ENCODE results near the gene TMEM97.
"Not testable (repeated sequence)": the region's sequence is repeated elsewhere in the genome, so short reads cannot be mapped to it uniquely, and the experiment has no call there.

The TMEM97 gene

DNA sequence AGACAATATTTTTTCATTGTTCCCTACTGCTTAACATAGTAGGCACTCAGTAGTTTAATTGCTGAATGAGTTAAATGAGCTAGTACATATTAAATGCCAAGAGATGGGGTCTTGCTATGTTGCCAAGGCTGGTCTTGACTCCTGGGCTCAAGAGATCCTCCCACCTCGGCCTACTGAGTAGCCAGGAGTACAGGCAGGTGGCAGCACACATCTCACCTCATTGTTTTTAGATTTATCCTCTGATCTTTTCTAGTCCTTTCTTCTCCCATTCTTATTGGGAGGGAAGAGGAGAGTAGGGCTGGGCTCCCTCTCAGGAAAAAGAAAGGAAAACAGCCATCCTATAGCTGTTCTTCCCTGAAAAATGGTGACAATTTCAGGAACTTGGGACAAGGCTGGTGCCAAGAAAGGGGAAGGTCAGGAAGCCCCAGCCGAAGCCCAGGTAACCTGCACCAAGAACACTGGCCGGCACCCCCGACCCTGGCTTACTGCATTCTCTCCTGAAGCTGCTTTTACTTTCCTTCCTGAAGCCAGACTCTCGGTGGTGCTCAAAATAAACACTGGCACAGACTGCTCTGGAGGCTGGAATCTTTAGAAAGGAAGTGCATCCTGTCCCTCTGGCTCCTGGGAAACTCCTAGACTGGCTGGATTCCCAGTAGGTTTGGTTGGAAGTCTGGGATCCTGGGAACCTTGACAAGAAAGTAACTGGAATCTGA is 19.2 kb downstream of the TMEM97 start:
- peak; percentile 75 for DNase-seq (ENCODE audit: low read depth)

DNA sequence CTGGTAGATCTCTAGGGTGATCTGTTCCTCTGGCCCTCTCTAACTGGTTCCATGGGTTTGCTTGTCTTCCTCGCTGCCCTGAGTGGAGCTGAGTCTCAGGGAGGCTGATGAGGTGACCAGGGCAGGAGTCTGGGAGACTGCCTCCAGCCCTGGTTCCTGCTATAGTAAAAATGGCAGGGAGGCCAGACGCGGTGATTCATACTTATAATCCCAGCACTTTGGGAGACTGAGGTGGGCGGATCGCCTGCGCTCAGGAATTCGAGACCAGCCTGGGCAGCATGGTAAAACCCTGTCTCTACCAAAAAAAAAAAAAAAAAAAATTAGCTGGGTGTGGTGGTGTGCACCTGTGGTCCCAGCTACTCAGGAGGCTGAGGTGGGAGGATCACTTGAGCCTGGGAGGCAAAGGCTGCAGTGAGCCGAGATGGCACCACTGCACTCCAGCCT is 19.8 kb downstream of the TMEM97 start:
- not testable (repeated sequence) for DNase-seq (ENCODE audit: low read depth)

- no peak for DNase-seq (ENCODE audit: low read depth)
These were observed 20.4 kb downstream of the TMEM97 start for GRCh38 chr17:28339431-28339830.

DNA sequence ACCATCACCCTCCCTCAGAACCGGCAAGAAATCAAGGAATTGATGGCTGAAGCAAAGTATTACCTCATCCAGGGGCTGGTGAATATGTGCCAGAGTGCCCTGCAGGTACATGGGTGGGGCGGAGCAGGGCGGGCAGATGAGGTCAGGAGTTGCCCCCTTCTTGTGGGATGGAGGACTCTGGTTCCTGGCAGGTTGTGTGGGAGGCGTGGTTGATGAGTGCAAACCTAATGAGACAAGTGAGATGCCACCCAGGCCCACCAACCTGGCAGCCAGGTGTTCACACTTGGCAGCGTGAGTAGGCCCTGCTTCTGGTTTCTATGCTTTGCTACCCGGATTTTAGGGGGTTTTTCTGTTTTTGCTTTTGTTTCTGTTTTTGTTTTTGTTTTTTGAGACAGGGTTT is 21.4 kb downstream of the TMEM97 start:
- no peak for DNase-seq (ENCODE audit: low read depth)

DNA sequence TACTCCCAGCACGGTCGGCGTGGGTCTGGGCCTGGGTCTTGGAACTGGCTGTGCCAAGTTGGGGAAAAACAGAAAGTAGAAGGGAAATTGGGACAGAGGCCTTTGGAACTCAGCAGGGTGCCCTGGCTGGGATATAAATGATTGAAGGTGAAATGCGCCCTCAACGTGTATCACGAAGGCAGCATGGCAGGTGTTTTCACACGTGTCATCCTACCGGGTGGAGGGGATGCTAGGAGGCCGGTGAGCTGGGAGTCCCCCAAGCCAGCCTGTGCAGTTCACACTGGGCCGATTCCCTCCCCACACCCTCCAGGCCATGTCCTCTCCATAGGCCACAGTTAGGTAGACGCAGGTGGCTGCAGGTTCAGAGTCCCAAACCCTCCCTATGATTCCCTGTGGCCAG is 22.5 kb downstream of the TMEM97 start:
- DNase-seq (ENCODE audit: low read depth), result no peak

- no peak for DNase-seq (ENCODE audit: low read depth)
These were observed 23.3 kb downstream of the TMEM97 start for GRCh38 chr17:28342313-28342712.

GRCh38 chr17:28343491-28343932 is 24.5 kb downstream of the TMEM97 start:
- DNase-seq (ENCODE audit: low read depth), result no peak

- DNase-seq (ENCODE audit: low read depth), result no peak
These were observed 25.0 kb downstream of the TMEM97 start for GRCh38 chr17:28344011-28344410.

- no peak for DNase-seq (ENCODE audit: low read depth)
These were observed 25.5 kb downstream of the TMEM97 start for GRCh38 chr17:28344435-28344901.

DNA sequence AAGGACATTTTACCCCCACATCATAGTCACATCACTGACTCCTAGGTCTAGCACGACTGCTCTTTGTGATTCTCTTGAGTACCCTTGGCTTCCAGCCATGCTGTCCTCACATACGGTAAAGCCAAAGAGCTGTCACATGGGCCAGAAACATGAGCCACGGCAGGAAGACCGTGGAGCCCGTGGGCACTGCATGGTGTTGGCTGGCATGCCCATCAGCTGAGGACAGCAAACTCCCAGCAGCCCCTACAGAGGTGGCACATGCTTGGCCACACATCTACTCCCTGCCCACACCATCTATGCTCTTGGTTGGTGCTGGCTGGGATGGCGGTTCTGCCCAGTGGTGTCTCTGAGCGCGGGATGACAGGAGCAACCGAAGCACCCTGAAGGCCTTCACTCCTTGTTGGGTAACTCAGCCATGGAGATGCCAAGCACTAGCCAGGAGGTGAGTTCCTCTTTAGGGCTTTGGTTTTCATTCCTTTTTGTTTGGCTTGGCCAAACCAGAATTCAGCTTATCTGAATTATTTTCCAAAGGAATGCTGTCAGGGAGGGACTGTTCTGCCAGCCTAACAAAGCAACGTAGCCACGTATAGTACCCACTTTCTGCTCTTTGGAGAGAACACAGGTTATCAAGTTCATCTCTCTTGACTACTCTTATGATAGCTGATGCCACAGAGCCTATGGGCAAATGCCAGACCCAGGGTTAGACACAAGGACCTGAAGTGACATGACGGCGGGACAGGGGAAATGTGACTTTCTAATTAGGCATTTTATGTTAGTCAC is 26.6 kb downstream of the TMEM97 start:
- no peak for DNase-seq (ENCODE audit: low read depth)

DNA sequence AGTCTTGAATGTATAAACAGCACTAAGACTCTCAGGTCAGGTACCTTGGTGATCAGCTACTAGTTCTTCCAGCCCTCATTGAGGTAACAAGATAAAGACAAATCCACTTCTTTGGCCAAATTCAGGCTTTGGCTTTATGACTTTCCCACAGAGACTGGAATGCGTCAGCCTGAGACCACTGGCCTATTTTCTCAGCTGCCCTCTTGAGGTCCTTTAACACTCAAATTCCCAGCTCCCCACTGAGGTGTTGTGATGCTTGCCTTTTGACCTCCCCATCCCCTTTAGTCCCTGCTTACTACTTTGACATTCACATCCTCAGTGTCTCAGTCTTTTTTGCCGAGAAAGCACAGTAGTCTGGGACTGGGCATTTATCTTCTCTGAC is 27.2 kb downstream of the TMEM97 start:
- no peak for DNase-seq (ENCODE audit: low read depth)

- DNase-seq (ENCODE audit: low read depth), result no peak
These were observed 27.8 kb downstream of the TMEM97 start for GRCh38 chr17:28346746-28347246.

DNA sequence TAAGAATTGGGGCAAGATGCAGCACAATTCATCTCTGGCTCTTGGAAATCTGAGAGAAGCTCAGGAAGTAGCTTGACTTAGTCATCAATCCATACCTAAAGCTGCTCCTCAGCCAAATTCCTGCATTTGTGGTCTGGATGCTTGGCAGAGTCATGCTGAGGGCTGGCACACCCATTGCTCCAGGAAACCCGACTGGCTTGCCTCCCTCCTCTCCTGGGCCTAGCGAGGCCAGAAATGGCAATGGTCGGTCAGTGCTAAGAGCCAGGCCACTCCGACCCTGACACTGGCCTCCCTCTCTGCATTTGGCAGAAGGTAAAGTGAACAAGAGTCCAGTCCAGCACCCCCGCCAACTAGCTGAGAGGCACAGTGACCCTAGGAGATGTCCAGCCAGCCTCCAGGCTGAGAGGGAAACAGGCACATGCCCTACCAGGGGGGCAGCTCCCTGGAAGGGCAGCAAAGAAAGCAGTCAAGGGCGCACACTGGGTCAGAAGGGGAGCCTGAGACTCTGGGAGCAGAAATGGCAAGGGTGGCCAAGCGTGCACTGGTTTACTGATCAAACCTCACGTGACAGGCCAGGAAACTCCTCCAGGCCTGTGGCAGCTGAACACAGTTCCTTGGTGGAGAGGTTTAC is 28.4 kb downstream of the TMEM97 start:
- DNase-seq (ENCODE audit: low read depth), result peak; percentile 97

DNA sequence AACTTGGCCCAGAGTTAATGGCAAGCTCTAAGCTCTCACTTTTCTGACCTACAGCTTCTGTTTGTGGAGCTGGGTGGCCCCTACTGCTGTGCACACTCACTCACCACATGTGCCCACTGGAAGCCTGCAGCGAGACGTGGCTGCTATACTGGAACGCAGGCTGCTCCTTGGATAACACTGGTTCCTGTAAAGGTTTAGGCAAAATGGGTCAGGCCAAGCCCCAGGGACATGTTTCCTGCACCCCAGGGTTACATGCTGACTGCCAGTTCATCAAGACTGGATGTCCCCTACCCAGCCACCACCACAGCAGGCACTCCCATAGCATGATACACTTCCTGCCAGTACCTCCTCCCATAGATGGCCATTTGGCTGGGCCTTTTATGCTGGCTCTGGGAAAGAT is 30.0 kb downstream of the TMEM97 start:
- no peak for DNase-seq (ENCODE audit: low read depth)

DNA sequence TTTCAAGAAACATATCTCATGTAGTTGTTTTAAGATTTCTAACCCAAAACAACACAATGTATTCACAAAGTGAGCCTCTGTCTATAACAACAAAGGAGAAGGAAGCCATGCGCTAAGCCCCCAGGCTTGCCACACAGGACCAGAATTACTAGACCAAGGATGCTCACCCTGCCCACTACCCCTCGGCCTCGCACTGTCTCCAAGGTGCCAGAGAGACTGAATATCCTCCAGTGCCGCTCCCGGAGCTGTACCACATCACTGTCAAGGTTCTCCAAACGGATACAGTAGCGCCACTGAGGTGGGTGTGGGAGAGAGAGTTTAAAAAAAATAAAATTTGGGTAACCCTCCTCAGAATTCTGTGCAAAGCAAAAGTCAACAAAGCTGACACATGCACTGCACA is 31.3 kb downstream of the TMEM97 start:
- DNase-seq (ENCODE audit: low read depth), result no peak

GRCh38 chr17:28357061-28357900 is 38.3 kb downstream of the TMEM97 start, which contains the start of gene POLDIP2:
POLDIP2 (minus strand) TSS chr17:28357527; CDS start chr17:28357448, 79 bp downstream.
- peak; percentile 97 for DNase-seq (ENCODE audit: low read depth)

- DNase-seq (ENCODE audit: low read depth), result no peak
These were observed 38.8 kb downstream of the TMEM97 start for GRCh38 chr17:28357901-28358197.

- DNase-seq (ENCODE audit: low read depth), result no peak
These were observed 44.2 kb downstream of the TMEM97 start for GRCh38 chr17:28363186-28363585.

GRCh38 chr17:28363776-28364650 is 45.0 kb downstream of the TMEM97 start:
- no peak for DNase-seq (ENCODE audit: low read depth)

- DNase-seq (ENCODE audit: low read depth), result no peak
These were observed 45.8 kb downstream of the TMEM97 start, which contains the start of gene SEBOX for GRCh38 chr17:28364665-28365363. SEBOX (minus strand) TSS chr17:28365199; CDS start chr17:28365151, 48 bp downstream.
